PFSK-1 (cell line): ENCODE results near the gene GDF7.

Experiments
- FOXP2 ChIP-seq: optimal IDR thresholded peaks from 2 replicates; pipeline ENCODE3; 2011; ENCODE audit warnings: borderline replicate concordance, control low read depth, inconsistent platforms; ENCODE audit not compliant: insufficient read depth; ENCODE audit errors: extremely low read length, extremely low read depth
- POLR2AphosphoS5 ChIP-seq: IDR thresholded peaks from 2 replicates; pipeline ENCODE4 v1.6.1; 2012; ENCODE audit warnings: low read depth, mild to moderate bottlenecking, control low read depth, low read length, moderate library complexity
- SIN3A ChIP-seq: IDR thresholded peaks from 2 replicates; pipeline ENCODE4 v1.6.1; 2012; ENCODE audit warnings: mild to moderate bottlenecking, low read length, moderate library complexity, borderline replicate concordance; ENCODE audit not compliant: insufficient read depth
- TAF1 ChIP-seq: IDR thresholded peaks from 2 replicates; pipeline ENCODE4 v1.6.1; 2012; ENCODE audit warnings: low read length, control low read depth, borderline replicate concordance; ENCODE audit not compliant: insufficient read depth
- TF ChIP-seq, protein P1 (sequence below), 2 experiments: IDR thresholded peaks; 2 replicates each; pipeline versions ENCODE4 v1.6.1 to v1.8.0; 2011 to 2012; ENCODE audit warnings: low read depth in 2 of 2, low read length in 2 of 2, control low read depth in 1 of 2, inconsistent platforms in 1 of 2, mild to moderate bottlenecking in 1 of 2, moderate library complexity in 1 of 2; ENCODE audit not compliant: insufficient read depth in 1 of 2

DNA sequence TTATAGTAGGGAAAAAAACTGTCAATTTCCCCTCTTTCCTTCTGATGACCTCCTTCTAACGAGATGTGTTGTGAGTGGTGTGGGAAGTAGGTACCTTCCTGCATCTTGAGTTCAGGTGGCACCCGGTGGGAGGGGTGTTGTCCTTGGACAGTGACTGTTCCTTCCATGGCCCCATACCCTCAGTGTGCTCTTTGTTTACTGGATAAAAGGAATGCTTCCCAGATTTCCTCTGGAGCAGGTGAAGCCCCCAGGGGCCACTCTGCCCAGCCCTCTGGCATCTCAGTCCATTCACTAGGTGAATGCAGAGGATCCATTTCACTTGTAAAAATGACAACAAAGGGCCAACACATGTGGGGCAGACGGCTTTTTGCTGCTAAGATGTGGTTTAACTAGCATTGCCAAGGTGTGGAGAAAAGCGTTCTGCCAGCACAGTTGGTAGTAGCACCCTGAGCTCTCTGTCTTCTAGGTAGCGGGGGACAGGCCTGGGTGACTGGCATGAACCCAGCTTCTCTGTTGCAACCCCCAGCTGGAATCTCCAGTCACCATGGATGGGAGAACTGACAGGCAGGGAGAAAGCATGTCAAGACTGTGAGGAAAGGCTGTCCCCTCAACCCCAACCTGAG lies 6.9 kb downstream of the GDF7 start:
- no peak for TF ChIP-seq SIN3A
- no peak for TF ChIP-seq POLR2AphosphoS5
- no peak for TF ChIP-seq TAF1
- TF ChIP-seq, protein P1, sequence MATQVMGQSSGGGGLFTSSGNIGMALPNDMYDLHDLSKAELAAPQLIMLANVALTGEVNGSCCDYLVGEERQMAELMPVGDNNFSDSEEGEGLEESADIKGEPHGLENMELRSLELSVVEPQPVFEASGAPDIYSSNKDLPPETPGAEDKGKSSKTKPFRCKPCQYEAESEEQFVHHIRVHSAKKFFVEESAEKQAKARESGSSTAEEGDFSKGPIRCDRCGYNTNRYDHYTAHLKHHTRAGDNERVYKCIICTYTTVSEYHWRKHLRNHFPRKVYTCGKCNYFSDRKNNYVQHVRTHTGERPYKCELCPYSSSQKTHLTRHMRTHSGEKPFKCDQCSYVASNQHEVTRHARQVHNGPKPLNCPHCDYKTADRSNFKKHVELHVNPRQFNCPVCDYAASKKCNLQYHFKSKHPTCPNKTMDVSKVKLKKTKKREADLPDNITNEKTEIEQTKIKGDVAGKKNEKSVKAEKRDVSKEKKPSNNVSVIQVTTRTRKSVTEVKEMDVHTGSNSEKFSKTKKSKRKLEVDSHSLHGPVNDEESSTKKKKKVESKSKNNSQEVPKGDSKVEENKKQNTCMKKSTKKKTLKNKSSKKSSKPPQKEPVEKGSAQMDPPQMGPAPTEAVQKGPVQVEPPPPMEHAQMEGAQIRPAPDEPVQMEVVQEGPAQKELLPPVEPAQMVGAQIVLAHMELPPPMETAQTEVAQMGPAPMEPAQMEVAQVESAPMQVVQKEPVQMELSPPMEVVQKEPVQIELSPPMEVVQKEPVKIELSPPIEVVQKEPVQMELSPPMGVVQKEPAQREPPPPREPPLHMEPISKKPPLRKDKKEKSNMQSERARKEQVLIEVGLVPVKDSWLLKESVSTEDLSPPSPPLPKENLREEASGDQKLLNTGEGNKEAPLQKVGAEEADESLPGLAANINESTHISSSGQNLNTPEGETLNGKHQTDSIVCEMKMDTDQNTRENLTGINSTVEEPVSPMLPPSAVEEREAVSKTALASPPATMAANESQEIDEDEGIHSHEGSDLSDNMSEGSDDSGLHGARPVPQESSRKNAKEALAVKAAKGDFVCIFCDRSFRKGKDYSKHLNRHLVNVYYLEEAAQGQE (IDR thresholded peaks at IDR 0.05; ENCODE audit: insufficient read depth in 1 of 2, low read depth in 2 of 2, low read length in 2 of 2) = no peak
- TF ChIP-seq FOXP2 = no peak
